Globus pallidus (tissue), 1 donor: Measurements from ENCODE around the gene PLEKHA7.

ENCODE experiments used
- DNase-seq: peaks from one replicate; pipeline ENCODE4 v3.0.0-alpha.2; 2015; ENCODE audit warnings: low spot score

The PLEKHA7 gene

GRCh38 chr11:16806791-16807190 is 207.4 kb downstream of the PLEKHA7 start:
- DNase-seq, result no peak

DNA sequence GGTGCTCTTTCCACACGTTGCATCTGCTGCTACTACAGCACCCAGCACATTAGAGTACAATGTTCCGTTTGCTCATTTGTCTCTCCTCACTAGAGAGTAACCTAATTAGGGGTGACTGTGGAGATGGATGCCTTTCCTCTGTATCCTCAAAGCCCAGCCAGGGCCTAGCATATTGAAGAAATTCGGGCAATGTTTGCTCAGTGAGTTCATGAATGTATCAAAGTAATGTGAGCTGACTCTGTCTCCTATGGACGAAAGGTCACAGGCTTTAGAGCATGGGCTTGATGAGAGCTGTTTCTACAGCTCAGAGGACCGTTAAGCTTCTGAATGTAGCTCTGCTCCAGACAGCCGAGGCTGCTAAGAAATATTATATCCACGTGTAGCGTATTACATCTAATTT is 208.3 kb downstream of the PLEKHA7 start:
- DNase-seq, result no peak

GRCh38 chr11:16804104-16804947 is 209.9 kb downstream of the PLEKHA7 start:
- DNase-seq, result no peak

DNA sequence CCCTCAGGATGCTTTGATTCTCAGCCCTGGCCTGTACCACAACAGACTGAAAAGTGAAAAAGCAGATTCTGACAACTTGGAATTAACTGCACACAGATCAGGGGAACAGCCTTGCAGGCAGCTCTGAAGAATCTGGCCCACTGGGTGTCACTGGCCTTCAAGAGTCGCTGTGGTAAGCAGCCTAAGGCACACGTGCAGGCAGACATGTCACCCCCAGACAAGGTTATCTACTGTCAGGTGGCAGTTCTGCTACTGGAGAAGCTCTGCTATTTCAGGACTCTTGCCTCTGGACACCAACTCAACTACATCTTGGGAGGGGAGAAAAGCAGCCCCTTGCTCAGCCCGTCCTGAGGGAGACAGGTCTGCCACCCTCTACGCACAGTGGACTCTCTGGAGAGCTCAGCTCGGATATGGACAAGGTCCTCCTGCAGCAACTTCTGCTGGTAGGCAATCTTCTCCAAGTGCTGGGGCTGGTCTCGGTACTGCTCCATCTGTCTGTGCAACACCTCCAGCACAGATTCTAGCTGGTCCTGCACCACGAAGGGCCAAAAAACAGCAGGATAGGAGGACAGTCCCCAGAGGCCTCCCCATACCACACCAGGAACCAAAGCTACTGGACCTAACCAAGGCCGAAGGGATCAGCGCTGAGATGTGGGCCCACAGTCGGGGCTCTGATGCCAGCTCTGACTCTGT is 212.8 kb downstream of the PLEKHA7 start:
- DNase-seq, result no peak

DNA sequence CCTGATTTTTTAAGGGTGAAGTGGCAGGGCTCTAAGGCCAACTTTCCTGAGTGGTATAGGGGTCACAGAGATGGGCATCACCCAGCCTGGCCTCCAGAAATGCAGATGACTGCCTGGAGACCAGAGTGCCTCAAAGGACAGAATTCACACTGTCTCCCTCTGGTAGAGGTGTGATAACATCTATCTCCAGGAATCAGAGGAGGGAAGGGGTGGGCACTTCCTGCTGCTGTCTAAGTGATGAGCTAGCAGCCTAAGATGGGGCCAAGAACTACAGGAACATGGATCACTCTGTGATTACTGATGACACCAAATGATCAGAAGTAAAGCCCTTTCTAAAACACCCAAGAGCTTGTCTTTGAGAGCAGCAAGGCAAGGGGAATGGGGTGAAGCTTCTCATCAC is 213.8 kb downstream of the PLEKHA7 start:
- no peak for DNase-seq

DNA sequence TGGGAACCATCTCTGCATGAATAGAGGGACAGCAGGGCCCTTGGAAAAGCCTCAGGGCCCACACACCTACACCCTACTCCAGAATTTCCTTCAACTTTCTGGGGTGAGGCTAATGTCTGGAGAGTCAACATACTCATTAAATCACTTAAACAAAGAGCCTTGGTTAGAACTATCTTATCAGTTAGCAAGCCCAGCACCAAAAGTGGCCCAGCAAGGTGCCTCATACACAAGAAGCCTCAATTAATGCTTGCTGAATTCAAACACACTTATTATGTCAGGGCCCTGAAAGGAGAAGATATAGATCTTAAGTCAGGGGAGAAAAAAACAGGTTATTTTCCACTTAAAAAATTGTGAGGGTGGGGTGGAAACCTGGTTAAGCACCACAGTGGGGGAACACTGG is 214.3 kb downstream of the PLEKHA7 start:
- no peak for DNase-seq

DNA sequence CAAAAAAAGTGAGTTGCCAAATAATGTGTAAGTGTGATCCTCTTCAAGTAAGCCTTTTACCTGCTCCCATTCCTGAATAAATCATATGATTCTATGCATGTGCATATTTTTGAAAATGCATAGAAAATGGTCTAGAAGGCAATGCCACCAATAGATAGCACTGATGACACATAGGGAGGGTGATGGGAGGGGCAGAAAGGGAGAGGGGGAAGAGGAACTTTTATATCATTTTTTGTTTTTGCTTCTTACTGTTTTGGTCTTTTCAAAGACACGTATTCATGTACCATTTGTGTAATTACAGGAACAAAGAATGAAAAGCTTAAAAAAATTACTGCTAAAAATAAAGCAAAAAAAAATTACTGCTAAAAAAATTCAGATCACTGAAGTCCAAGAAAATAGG is 215.0 kb downstream of the PLEKHA7 start:
- DNase-seq, result no peak

DNA sequence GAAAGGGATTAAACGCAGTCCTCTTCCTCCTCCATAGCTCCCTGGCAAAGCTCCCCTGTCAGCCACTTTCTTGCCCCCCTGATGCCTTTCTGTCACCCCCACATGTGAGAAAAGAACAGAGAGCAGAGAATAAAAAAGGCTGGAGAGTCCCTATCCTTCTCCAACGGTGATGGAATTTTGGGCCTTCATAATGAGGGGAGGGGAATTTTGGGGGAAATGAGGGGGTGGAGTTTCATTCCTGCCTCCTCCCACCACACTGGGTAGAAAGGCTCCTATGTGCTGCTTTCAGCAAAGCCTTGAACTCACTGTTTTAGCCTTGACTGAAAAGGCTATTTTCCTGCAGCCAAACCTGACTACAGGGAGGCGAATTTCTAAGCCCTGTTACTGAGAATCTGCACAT is 216.4 kb downstream of the PLEKHA7 start:
- no peak for DNase-seq

DNA sequence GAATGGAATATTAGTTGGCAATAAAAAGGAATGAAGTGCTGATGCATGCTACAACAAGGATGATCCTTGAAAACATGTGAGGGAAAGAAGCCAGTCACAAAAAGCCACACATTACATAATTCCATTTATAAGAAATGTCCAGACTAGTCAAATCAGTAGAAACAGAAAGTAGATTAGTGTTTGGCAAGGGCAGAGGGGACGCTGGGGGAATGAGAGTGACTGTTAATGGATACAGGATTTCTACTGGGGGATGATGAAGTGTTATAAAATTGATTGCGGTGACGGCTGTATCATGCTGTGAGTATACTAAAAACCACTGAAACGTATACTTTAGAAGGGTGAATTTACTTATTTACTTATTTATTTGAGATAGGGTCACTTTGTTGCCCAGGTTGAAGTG is 217.9 kb downstream of the PLEKHA7 start:
- no peak for DNase-seq

- no peak for DNase-seq
These were observed 219.1 kb downstream of the PLEKHA7 start for GRCh38 chr11:16795146-16795545.

- no peak for DNase-seq
These were observed 220.0 kb downstream of the PLEKHA7 start for GRCh38 chr11:16794047-16794818.

- no peak for DNase-seq
These were observed 220.7 kb downstream of the PLEKHA7 start for GRCh38 chr11:16793511-16793910.

DNA sequence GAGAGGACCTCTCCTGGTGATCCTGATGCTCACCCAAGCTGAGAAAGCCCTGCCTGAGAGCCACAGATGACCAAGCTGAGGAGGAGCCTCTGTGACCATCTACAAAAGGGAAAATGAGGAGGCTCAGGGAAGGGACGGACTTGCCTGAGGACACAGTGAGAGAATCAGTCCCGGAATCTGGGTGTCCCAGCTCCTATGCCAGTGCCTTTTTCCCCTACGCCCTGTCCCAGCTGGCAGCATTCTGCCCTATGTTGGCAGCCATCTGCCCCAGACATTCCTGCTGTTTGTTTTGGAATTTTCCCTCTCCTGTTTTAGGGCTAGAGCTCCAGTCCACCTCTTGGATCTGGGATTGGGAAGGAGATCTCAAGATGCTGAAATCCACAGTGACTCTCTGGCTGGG is 221.2 kb downstream of the PLEKHA7 start:
- DNase-seq, result no peak

DNA sequence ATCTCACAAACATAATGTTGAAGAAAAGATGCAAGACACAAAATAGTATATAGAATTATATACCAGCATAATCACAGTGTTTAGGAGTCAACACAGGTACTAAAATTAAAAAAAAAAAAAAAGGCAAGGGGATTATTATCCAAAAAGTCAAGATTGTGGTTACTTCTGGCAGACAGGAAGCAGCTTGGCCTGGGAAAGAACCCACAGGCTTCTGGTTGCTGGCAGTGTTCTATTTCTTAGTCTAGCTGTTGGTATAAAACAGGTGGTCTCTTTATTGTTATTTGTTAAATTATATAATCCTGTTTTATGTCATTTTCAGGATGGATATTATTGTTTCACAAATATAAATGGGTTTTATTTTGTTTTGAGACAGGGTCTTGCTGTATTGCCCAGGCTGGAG is 221.8 kb downstream of the PLEKHA7 start:
- no peak for DNase-seq

- DNase-seq, result no peak
These were observed 222.8 kb downstream of the PLEKHA7 start for GRCh38 chr11:16791191-16791961.

GRCh38 chr11:16790486-16791190 is 223.6 kb downstream of the PLEKHA7 start:
- DNase-seq, result no peak

- DNase-seq, result no peak
These were observed 224.4 kb downstream of the PLEKHA7 start for GRCh38 chr11:16789560-16790485.

- DNase-seq, result no peak
These were observed 225.2 kb downstream of the PLEKHA7 start for GRCh38 chr11:16789063-16789420.

DNA sequence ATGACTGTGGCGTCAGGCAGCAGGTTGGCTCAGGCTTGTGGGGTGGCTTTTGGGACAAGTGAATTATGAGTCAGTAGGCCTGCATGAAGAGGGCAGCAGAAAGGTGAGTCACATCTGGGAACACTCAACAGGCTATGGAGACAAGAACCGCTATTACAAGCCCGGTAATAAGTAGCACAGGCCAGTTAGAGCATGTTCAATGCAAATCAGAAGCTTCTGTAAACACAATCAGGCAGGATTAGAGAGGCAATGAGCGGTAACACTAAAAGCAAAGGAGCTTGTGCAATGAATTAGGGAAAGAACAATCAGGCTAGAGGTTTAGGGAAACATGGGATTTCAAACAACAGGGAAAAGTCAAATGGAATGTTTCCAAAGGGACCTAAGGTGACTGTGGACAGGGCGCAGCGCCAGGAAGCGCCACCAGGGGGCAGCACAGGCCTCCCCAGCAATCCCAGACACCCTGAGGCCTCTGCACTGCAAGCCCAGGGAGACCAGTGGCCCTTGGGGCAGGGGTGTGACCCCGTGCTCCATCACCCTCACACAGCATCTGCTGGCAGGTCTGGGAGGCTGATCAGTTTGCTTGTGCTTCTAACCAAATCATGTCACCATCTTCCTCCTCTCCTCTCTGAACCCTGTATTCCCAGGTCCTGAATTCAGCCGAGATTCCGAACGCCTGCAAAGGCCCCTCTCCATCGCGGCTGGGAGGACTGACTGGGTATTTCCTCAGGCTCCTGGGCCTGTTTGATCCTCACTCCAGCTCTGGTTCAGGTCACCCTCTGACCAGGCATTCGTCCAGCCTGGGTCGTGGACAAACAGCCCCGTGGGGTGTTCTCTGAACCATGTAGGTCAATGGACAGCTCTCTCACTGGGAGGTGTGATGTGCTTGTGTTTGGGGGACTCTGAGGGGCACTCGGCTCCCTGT is 225.8 kb downstream of the PLEKHA7 start:
- peak; percentile 58 for DNase-seq
